ENCODE data around the gene KSR1.
A peak's percentile ranks its signal among the peaks of the same experiment; 100 is the strongest.

KSR1 gene

DNA sequence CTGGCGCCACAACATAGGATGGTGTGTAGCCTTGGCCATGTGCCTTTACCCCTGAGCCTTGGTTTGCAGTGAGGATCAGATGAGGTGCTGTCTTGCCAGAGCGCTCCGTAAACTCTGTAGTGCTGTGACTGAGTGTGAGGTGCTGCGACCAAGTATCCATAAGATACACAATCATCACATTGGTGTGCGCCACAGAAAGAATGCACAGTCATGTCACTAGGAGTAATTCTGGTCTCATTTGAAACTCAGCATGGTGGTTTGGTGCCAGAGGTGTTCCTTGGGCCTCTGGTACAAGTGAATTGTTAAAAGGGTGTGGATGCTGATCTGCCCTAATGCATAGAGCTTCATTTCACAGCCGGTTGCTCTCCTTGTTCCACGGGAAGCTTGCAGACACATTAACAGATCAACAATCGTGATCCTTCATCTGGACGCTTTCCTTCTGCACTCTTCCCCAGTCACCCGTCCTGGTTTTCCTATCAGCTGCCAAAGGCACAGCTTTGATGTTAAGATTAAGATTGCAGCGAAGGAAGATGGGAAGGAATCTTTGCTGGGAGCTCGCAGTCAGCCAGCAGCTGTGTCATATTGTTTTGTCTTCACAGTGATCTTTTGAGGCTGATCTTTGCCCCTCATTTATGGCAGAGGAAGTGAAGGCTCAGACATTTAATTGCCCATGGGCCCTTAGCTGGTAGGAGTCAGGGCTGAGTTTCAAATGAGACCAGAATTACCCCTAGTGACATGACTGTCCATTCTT lies 79.1 kb downstream of the KSR1 start:
- DNase-seq (ENCODE audit: low read depth) = no peak

DNA sequence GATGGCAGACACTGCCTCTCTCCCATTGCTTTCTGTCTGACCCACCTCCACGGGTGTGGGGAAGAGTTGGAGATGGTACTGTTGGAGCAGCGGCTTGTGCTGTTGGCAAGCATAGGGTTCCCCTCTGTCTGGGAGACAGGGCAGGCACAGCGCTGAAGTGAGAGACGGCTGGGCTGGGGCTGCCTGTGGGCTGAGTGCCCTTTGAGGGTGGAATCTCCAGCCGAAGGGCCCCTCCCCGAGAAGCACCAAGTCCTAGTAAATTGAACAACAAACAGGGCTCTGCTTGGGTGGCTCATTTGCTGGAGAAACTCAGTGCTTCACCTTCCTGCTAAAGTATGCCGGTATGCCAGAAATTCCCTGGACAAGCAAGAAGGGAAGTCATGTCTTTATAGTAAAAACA lies 79.7 kb downstream of the KSR1 start:
- no peak for DNase-seq (ENCODE audit: low read depth)

DNA sequence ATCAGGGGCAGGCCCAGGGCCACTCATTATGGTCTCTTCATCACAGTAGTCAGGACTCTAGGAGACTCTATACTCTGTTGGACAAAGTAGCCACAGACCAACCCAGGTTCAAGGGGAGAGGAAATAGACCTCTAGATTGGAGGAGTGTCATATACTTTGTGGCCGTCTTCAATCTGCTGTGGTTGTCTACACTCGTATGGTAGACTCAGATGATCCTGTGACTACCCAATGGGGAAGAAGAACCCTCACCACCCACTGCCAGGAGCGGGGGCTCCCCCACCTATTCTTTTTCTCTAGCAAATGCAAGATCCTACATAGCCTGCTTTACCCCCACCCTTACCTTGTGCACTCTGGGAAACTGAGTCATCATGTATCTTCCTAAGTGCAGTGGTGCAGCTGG lies 80.5 kb downstream of the KSR1 start:
- DNase-seq (ENCODE audit: low read depth) = no peak

DNA sequence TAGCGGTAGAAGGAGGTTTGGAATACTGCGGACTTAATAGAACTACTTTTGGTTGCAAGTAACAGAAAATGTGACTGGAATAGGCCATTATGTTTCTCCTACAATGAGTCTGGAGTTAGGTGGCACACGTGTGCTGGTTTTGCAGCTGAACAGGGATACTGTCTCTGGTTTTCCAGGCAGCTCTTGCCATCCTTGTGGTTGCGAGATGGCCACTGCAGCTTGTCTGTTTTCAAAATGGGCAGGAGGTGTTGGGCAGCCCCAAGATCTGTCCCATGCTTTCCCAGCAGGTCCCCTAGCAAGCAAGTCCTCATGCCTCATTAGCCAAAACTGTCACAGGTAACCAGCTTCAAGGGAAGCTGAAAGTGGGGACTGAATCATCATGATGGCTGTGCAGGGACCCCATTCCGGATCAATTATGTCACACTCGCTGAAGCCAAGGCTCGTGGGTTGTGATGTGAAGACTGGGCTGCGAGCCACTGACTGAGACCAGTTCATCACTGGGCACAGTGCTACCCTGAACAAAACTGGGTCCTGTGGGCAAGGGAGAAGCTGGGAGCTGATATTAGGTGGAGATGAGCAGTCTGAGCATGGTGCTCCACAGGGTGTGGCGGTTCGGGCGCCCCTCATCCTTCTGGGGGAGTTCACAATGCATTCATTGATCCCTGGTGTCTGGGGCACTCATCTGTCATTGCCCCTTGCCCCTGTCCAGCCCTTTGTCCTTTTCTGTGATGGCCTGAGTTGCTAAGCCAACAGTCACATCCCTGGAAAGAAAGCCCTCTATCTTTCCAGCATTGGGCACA lies 82.1 kb downstream of the KSR1 start:
- DNase-seq (ENCODE audit: low read depth) = no peak

DNA sequence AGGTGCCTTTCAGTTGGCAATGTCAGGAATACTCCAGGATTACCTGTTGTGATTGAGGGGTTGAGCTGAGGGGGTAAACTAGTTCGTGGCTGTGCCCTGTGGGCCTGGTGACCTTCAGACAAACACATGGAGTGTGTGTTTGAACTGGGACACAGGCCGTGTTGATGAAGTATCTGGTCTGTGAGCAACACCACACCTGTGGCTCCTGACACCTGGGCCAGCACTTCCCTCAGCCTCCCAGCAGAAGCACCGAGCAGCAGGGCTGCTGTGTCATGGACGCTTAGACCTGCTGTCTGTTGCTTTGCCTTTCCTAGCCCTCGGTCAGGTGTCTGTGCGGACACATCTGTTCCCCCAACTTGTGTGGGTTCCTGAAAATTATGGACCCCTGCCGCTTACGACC lies 82.9 kb downstream of the KSR1 start:
- no peak for DNase-seq (ENCODE audit: low read depth)

DNA sequence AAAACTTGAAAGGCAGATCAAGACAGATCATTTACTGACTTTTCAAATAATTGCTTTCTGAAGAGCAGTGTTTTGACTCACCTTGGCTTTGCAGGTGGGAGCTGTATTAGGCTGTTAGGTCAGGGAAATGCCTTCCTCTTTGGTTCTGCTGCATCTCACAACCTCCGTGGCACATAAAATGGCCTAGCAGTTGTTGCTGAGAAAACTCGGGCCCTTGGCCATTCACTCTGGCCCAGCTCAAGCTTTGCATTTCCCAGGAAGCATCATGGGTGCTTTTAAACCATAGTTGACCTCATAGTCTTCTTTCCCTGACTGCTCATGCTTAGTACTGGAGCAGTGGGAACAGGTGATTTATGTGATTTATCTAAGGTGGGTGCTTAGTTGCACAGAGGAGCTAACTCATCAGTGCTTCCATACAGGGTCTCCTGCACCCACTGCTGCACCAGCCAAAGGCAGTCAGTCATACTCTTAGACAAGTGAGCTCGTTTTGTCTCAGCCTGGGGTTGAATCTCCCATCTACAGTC lies 83.6 kb downstream of the KSR1 start:
- DNase-seq (ENCODE audit: low read depth) = no peak

DNA sequence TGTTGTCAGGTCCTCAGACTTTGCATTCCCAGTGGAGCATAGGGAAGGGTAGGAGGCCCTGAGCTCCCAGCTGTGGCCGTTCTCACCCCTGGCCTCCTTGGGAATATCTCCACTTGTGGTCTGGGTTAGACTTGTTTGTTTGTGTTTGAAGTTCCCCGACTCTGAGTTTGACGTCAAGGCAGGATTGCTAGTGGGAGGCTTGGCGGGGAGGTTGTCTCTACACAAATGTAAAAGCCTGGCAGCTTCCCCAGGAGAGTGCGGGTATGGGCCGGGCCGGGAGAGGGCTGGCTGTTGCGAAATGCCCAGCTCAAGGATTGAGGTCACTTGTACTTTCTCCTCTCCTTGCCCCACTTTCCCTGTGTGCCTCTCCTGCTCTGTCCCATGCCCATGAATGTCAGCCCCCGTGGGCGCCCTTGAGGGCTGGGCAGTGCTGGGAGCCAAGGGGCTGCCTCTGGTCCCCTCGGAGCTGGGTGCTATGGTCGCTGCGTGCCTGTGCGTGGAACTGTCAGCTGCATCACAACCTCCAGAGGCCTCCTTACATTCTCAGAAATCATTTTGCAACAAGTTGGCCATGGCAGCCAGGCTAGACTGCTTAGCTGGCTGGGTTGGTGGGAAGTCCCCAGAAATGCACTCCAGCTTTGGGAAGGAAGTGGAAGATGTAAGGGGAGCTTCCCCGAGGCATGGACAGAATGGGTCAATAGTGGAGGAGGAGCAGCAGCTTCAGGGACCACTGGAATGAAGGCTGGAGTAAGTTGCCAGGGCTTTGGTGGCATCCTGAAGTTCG lies 84.3 kb downstream of the KSR1 start:
- DNase-seq (ENCODE audit: low read depth) = peak; percentile 80

DNA sequence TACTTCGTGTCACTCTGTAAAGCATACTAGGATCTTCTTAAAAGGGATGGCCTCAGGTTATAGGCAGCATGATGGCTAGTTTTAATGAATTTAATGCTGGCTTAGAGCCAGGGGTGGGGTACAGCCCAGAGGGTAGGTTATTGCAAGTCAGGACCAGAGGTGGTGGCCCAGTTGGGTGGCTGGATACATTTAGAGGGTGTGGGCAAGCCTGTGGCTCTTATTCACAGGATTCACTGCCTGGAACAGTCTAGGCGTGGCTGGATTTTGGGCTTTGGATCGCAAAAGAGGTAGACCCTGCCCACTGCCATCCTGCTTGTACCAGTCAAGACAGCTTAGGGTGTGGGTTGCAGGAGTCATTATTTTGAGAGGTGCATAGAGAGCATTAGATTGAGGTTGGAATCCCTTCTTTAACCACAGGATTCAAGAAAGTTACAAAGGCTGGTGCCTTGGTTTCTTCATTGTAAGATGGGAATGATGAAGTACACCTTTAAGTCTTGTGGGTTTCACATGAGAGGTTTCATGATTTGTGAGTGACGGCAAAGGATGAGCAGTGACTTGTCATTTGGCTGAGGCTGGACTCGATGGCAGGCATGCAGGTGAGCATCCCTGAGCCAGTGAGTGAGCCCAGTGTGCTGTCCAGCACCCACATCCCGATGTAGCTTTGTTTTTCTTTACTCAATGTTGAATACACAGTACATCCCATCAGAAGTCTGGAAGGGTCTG lies 85.2 kb downstream of the KSR1 start:
- no peak for DNase-seq (ENCODE audit: low read depth)

DNA sequence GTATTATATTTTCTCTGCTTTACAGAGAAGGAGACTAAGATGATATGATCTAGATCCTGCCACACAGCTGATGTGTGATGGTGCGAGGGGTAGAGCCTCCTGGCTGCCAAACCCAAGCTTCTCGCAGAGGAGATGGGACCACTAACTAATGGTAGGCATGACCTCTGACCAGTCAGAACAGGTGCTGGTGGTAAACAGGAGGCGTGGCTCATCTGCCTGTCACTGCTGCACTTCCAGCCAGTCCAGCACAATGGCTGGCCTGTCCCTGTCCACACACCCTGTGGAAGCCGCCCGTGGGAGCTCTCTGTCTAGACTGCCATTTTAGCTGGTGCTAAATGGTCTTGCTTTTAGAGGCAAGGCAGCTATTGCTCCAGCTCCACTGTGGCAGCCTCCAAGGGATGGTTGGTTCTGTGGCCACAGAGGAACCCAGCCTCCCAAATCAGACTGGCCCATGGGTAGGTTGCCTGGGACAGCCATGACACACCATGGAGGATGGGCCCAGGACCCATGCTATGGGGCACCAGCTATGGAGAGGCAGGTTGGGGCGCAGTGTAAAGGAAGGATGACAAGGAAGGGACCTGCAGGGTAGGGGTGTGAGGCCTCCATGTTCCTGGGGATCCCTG lies 86.7 kb downstream of the KSR1 start:
- no peak for DNase-seq (ENCODE audit: low read depth)

DNA sequence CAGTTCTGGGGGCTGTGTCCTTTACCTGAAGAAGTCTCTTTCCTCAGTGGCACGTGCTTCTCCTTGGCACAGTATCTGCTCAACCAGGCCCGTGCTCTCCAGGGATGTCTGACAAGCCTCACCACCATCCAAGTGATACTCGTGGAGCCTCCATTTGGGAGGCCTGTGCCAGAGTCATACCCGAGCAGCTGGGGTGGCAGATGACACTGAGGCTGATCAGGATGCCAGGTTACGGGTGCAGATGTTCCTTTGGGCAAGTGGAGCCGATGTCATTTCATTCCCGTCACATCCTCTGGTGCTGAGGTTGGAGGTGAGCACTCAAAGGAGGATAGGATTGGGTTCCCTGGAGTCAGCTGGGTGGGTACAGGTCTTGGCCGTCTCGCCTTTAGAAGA lies 87.2 kb downstream of the KSR1 start:
- DNase-seq (ENCODE audit: low read depth) = no peak

DNA sequence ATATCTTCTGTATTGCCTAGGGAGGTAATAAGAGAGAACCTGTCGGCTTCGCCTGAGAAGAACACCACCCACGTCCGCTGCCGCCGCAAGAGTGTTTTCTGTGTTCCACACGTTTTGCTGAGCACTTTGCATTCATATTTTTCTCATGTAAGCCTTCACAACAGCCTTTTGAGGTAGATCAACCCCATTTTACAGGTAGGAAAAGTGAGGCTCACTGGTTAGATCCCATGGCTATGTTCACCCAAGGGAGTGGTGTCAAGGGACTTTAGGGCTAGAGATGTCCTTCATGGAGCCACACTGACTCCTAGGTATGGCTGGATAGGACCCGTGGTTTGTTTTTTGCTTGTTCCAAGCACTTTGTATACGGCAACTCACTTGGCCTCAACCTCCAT lies 87.7 kb downstream of the KSR1 start:
- no peak for DNase-seq (ENCODE audit: low read depth)

DNA sequence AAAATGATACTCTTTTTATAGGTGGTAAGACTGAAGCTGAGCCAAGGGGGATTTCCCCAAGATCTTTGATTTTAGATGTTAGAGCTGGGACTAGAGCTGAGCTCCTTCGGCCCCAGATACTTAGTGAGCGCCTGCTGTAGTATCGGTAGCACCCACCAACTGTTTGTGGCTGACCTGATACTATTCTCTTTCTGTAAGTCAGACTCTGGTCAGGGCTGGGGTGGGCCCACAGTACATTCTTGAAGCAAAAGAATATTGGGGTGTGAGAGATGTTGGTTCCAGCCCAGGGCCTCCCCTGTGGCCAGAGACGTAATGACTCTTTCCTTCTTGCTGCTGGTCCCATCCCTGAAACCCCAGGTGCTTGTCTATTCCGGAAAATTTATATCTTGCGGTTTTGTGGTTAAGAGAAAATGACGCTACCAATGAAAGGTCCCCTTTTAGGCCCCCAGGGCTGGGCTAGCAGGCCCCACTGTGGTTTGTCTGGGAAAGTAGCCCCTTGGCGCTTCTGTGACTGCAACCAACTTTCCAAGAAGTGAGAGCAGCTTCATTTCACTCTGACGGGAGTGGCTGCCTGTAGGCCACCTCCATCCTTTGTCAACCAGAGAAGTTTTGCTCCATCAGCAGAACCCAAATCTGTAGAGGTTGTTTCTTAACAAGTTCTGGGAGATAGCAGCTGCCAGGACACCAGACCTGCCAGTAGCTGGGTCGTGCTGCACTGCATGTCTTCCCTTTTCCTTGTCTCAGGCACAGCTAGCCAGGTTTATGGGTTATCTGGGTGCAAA lies 88.3 kb downstream of the KSR1 start:
- peak; percentile 61 for DNase-seq (ENCODE audit: low read depth)

DNA sequence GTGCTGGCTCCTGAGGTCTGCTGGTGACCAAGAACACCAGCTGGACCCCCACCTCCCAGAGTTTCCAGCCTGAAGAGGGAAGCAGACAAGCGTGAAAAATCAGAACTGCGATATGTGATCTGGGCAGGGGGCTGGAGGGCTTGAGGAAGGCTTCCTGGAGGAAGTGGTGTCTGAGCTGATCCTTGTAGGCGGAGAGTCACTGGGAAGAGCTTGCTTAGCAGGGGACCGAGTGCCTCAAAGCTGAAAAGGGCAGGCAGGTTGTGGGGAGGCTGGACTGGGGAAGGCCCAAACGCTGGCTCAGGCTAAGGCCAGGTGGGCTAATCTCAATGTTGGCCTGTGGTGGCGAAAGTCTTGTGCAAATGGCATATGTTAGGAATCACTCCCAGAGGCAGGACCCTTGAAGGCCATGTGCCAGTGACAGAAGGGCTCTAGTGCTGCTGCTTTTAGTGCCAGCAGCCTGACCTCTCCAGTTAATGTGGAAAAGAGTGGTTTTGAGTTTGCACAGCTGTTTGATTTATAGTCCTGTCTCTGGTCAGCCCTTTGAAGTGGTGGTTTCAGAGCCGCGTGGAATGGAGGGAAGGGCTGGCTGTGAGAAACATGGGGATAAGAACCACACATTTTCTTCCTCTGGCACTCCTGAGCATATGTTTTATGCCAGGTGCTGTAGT lies 89.4 kb downstream of the KSR1 start:
- DNase-seq (ENCODE audit: low read depth) = no peak

DNA sequence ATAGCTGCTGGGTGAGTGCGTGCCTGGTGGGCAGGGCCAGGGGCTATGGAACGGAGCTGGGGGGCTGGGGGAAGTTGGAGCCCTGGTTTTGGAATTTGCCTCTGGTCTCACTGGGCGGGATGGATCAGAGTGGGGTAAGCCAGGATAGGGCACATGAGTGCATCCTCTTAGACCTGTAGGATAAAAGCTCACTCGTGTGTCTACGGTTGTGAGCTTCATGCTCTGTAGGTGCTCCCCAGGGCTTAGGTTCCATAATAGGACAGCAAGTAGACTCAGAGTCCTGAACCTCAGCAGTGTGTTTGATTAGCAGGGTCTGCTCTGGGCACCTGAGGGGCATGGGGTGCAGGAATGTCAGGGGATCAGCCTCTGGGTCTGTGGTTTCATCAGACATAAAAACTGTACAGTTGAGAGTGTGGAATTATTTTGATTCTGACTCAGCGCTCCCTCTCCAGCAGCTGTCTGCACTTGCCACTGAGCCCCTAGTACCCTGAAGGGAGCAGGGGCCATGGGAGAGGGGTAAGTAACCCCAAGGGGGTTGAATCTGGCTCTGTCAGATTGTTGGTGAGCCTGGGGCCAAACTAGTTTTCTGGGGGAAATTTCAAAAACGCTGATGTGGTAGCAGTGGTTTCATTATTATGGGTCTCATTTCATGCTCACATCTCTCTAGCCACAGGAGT lies 90.5 kb downstream of the KSR1 start:
- no peak for DNase-seq (ENCODE audit: low read depth)

DNA sequence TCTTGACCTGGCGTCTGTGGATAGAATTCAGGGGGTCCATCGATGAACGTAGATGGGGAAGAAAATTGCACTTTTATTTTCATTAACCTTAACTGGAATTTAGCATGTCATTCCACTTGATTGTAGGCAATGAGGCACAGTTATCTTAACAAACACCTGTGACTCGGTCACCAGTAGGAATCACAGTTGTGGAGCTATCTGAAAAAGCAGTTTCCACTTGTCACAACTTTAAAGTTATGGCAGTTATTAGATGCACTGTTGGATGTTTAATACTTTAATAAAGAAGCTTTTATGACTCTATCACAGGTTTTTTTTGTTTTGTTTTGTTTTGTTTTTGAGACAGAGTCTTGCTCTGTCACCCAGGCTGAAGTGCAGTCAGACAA lies 91.0 kb downstream of the KSR1 start:
- no peak for DNase-seq (ENCODE audit: low read depth)

DNA sequence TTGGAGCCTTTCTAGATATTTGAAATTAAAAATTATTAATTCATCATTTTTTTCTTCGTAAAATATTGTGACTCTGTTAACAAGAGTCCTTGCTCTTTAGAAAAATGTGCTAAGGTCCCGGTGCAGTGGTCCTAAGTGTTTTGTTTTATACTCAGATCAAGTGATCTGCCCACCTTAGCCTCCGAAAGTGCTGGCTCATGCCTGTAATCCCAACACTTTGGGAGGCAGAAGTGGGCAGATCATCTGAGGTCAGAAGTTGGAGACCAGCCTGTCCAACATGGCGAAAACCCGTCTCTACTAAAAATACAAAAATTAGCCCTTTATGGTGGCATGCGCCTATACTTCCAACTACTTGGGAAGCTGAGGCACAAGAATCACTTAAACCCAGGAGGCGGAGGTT lies 92.1 kb downstream of the KSR1 start:
- DNase-seq (ENCODE audit: low read depth) = no peak

DNA sequence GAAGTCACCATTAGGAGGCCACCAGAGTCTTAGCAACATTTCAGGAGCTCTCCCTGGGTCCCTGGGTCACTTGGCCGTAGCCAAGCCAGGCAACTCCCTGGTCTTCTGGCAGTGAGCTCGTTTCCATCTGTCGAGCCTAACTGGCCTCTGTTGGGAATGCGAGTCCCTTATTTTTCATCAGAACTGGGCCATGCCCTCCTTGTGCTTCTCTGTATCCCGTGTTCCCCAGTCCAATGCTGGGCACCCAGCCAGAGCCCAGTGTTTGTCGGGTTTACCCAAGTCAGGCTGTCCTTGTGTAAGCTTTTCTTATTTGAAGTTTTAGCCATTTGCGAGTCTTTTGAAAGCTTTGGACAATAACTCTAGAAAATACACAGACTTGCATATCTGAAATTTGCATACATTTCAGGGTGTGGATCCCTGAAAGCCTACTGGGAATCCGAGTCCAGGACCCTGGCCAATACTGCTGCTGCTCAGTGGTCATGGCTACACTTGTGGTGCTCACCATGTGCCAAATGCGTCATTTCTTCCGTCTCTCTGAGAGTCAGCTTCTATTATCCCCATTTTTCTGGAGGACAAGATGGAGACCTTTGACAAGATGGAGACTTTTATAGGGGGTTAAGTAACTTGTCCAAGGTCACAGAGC lies 93.1 kb downstream of the KSR1 start:
- DNase-seq (ENCODE audit: low read depth) = no peak

DNA sequence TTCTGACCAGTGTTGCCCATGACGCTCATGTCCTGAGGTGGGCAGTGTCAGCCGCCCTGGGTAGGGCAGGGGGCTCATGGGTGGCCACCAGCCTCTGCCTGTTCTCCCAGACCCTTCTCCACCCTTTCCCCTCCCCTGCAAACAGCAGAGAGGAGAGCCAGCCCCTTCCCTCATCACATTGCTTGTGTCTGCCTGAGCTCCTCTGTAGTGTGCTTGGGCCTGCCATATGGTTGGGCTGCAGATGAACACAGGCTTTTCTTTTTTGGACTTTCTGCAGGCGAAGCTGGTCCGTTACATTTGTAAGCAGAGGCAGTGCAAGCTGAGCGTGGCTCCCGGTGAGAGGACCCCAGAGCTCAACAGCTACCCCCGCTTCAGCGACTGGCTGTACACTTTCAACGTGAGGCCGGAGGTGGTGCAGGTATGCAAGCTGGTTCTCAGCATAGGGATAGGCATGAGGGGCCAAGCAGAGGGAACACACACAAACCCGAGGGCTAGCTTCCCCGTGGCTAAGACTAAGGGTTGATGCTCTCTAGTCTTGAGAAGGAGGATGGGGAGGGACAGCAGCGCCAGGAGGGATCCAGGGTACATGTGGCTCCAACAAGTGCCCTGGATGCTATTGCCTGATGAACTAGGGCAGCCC lies 94.2 kb downstream of the KSR1 start:
- DNase-seq (ENCODE audit: low read depth) = no peak
